Measurements from ENCODE around the gene IRF2BPL. TPM values are rescaled to one million over a fixed set of nuclear protein-coding genes. Genes with fewer than 3 reads are reported as not detected.

IRF2BPL gene
- total and polyA plus RNA-seq, 9 of the 15 experiments (the other 6 are each of a cell fraction or from before 2014, with no cell fraction given), result 0.52 to 21.6 (median 2.5) TPM

DNA sequence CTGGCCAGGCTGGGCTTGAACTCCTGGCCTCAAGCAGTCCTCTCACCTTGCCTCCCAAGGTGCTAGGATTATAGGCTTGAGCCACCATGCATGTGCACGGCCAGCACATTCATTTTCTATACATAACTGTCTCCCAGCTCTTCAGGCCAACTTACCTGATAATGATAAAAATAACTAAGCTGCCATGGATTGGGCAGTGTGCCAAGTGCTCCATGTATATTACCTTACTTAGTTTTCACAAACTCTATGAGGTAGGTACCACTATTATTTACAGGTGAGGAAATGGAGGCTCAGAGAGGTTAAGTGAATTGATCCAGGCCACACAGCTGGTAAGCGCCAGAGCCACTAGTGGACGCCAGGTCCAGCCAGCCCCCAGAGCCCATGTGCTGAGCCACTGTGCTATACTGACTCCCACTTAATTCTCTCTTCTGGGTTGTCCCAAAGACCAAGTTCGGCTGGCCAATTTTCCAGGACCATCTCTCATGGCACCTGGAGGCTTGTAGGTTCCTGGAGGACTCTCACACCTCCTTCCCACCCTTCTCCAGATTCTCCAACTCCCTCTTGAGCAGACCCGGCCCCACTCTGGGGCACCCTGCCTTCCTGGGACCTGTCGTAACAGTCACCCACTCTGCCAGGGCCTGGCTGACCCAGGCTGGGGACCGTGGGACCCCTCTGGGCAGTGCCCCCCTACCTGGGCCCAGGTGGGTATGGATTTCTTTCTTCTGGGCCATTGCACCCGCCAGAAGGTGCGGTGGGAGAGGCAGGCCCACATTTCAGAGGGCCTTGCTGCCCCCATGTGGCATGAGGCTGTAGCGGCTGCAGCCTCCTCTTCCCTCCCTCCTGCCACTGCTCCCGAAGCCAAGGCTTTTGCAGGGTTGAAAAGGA is 39.4 kb upstream of the IRF2BPL start:
- H3K9me3 ChIP-seq (replicated peaks; ENCODE audit: control insufficient read depth, insufficient read depth, low read depth, low read length), result no peaks in the 10 kb centered on the region
- no TSS peak for BruUV-seq (replicated peaks)
- no peak overlapping the region; a peak in 1 of 4 replicates for H3K9ac ChIP-seq (ENCODE audit: insufficient read depth in 1 of 2, low read depth in 2 of 2, low read length in 2 of 2)
- TF ChIP-seq RAD21 (CRISPR knock-in tag; conservative IDR thresholded peaks at IDR 0.05 in 1 of 2, IDR thresholded peaks at IDR 0.05 in 1 of 2) (peak; percentile 74 to 91), ARID2 (IDR thresholded peaks at IDR 0.05) (0 out of 2 replicates have a peak, but pooled peaks have one; percentile 38), SMC3 (conservative IDR thresholded peaks at IDR 0.05; ENCODE audit: insufficient read depth, low read depth, low read length) (peak; percentile 95), RFX7 (CRISPR knock-in tag; IDR thresholded peaks at IDR 0.05) (no peak), RAD51 (IDR thresholded peaks at IDR 0.05; ENCODE audit: borderline replicate concordance, low read depth) (no peak), CC2D1A (IDR thresholded peaks at IDR 0.05) (0 out of 2 replicates have a peak, but pooled peaks have one; percentile 14), NFIC (IDR thresholded peaks at IDR 0.05) (peak; percentile 83), STAG1 (CRISPR knock-in tag; IDR thresholded peaks at IDR 0.05; ENCODE audit: borderline replicate concordance) (peak; percentile 95), RBM25 (IDR thresholded peaks at IDR 0.05; ENCODE audit: low read depth, low read length, severe bottlenecking) (peak; percentile 29), PPARD (CRISPR knock-in tag; IDR thresholded peaks at IDR 0.05) (no peak)
- TF ChIP-seq, protein P1, sequence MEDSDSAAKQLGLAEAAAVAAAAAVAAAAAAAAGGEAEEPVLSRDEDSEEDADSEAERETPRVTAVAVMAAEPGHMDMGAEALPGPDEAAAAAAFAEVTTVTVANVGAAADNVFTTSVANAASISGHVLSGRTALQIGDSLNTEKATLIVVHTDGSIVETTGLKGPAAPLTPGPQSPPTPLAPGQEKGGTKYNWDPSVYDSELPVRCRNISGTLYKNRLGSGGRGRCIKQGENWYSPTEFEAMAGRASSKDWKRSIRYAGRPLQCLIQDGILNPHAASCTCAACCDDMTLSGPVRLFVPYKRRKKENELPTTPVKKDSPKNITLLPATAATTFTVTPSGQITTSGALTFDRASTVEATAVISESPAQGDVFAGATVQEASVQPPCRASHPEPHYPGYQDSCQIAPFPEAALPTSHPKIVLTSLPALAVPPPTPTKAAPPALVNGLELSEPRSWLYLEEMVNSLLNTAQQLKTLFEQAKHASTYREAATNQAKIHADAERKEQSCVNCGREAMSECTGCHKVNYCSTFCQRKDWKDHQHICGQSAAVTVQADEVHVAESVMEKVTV (CRISPR knock-in tag; IDR thresholded peaks at IDR 0.05), result peak; percentile 67
- TF ChIP-seq, protein P2, sequence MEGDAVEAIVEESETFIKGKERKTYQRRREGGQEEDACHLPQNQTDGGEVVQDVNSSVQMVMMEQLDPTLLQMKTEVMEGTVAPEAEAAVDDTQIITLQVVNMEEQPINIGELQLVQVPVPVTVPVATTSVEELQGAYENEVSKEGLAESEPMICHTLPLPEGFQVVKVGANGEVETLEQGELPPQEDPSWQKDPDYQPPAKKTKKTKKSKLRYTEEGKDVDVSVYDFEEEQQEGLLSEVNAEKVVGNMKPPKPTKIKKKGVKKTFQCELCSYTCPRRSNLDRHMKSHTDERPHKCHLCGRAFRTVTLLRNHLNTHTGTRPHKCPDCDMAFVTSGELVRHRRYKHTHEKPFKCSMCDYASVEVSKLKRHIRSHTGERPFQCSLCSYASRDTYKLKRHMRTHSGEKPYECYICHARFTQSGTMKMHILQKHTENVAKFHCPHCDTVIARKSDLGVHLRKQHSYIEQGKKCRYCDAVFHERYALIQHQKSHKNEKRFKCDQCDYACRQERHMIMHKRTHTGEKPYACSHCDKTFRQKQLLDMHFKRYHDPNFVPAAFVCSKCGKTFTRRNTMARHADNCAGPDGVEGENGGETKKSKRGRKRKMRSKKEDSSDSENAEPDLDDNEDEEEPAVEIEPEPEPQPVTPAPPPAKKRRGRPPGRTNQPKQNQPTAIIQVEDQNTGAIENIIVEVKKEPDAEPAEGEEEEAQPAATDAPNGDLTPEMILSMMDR (IDR thresholded peaks at IDR 0.05 in 2 of 3, conservative IDR thresholded peaks at IDR 0.05 in 1 of 3; ENCODE audit: insufficient read depth in 2 of 3, low read depth in 1 of 3, low read length in 3 of 3), result peak; percentile 75 to 81 (median 76)
- TF ChIP-seq, protein P3, sequence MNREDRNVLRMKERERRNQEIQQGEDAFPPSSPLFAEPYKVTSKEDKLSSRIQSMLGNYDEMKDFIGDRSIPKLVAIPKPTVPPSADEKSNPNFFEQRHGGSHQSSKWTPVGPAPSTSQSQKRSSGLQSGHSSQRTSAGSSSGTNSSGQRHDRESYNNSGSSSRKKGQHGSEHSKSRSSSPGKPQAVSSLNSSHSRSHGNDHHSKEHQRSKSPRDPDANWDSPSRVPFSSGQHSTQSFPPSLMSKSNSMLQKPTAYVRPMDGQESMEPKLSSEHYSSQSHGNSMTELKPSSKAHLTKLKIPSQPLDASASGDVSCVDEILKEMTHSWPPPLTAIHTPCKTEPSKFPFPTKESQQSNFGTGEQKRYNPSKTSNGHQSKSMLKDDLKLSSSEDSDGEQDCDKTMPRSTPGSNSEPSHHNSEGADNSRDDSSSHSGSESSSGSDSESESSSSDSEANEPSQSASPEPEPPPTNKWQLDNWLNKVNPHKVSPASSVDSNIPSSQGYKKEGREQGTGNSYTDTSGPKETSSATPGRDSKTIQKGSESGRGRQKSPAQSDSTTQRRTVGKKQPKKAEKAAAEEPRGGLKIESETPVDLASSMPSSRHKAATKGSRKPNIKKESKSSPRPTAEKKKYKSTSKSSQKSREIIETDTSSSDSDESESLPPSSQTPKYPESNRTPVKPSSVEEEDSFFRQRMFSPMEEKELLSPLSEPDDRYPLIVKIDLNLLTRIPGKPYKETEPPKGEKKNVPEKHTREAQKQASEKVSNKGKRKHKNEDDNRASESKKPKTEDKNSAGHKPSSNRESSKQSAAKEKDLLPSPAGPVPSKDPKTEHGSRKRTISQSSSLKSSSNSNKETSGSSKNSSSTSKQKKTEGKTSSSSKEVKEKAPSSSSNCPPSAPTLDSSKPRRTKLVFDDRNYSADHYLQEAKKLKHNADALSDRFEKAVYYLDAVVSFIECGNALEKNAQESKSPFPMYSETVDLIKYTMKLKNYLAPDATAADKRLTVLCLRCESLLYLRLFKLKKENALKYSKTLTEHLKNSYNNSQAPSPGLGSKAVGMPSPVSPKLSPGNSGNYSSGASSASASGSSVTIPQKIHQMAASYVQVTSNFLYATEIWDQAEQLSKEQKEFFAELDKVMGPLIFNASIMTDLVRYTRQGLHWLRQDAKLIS (CRISPR knock-in tag; IDR thresholded peaks at IDR 0.05), result no peak

More for the DNA sequence above, 39.4 kb upstream of the IRF2BPL start:
- ChIA-PET CTCF (ENCODE audit: low intra/inter-chr PET ratio) (interaction anchor here (0.6 to 4.9 kb wide), 5 partner anchors 27 to 195 kb away, joined by 3 to 57 read pairs (median 4); no protein-coding TSS in a partner anchor), POLR2A (interaction anchor here (0.6 to 1.0 kb wide), 3 partner anchors 26 to 208 kb away, joined by 3 to 5 read pairs (median 4); no protein-coding TSS in a partner anchor)
- FAIRE-seq (no peak), ATAC-seq (peak; percentile 88), DNase-seq (ENCODE audit: extremely low read depth in 1 of 4, low spot score in 3 of 4) (peak; percentile 47 to 61 (median 53))
- Histone ChIP-seq H3K27me3 (ENCODE audit: control insufficient read depth in 2 of 2, insufficient read depth in 2 of 2, low read length in 2 of 2) (peaks cover 0 to 12% of the 10 kb centered on the region in 2 experiments; a peak in 2 of 5 replicates), H3K4me2 (ENCODE audit: insufficient read depth, low read length) (no peak overlapping the region), H3K27ac (ENCODE audit: extremely low read depth, low read depth, low read length) (no peak overlapping the region), H2AFZ (ENCODE audit: low read depth, low read length) (no peak overlapping the region), H3K36me3 (ENCODE audit: control insufficient read depth, insufficient read depth, low read length) (no peaks in the 10 kb centered on the region), H3K9me1 (ENCODE audit: control insufficient read depth, insufficient read depth, low read length) (no peaks in the 10 kb centered on the region), H3K4me3 (no peak overlapping the region), H4K20me1 (replicated peaks; ENCODE audit: control insufficient read depth, insufficient read depth, low read length) (no peaks in the 10 kb centered on the region; the same call in 1 of the 2 replicates), H3K4me1 (replicated peaks in 1 of 2; ENCODE audit: control insufficient read depth in 2 of 2, insufficient read depth in 2 of 2, low read length in 2 of 2) (peaks cover 0 to 8% of the 10 kb centered on the region in 2 experiments; a peak in 3 of 5 replicates), H3K79me2 (ENCODE audit: control insufficient read depth, insufficient read depth, low read length) (no peaks in the 10 kb centered on the region)
- WGBS (ENCODE audit: insufficient coverage, low coverage, missing lambda C conversion rate), result 35% methylated on average over 7 of the region's 11 CpGs
- intact Hi-C loops (cut with micrococcal nuclease), result no loop called here
- in situ Hi-C loops (cut with MboI), result loop anchor here (25.0 kb wide), 1 partner anchor 356 kb away; no protein-coding TSS in a partner anchor

Data from K562 (cell line).